ENCODE data around the gene NBPF3. TPM values are rescaled to one million over a fixed set of nuclear protein-coding genes. Genes with fewer than 3 reads are reported as not detected.

The NBPF3 gene
- total RNA-seq, 2 experiments from 2014 or later: 1.0 TPM; not detected in 1

DNA sequence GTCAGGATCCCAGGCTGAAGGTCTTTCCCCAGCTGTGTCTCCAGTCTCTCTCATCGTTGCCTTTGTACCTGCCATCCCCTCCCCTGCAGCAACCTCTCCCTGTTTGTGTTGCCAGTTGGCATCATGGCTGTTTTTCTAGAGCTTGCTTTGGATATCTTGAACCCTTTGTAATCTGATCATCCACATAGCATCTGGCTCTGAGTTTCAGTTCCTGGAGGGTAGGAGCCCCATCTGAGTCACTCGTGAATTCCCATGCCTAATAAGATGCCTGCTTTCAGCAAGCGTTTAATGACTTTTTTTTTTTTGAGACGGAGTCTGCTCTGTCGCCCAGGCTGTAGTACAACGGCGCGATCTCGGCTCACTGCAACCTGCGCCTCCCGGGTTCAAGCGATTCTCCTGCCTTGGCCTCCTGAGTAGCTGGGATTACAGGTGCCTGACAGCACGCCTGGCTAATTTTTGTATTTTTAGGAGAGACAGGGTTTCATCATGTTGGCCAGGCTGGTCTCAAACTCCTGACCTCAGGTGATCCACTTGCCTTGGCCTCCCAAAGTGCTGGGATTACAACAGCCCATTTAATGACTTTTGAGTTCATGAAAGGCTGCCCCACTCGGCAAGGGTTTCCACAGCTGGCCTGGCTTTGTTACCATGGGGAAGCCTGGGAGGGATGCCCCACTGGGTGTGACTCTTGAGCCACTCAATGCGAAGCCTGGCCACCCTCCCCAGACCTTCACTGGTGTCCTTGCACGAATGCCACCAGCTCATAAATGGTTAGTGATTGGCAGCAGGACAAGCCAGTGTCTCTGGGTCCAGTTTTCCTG is 81.2 kb downstream of the NBPF3 start:
- H2AFZ ChIP-seq (ENCODE audit: low read length): no peak overlapping the region
- ChIA-PET POLR2A (no interaction called here), CTCF (ENCODE audit: unreplicated experiment) (no interaction called here)
- H3K4me3 ChIP-seq (ENCODE audit: low read depth, low read length, poor library complexity, severe bottlenecking): no peak overlapping the region
- no peak for DNase-seq (ENCODE audit: low spot score)
- H3K9me3 ChIP-seq (ENCODE audit: low read length): no peaks in the 10 kb centered on the region
- H3K9me2 ChIP-seq (ENCODE audit: insufficient read depth, low read length): no peaks in the 10 kb centered on the region
- 0 out of 2 replicates have a peak overlapping the region, but pooled peaks have one; percentile 15 for H3K4me2 ChIP-seq (ENCODE audit: low read length)
- no peaks in the 10 kb centered on the region for H3K36me3 ChIP-seq (ENCODE audit: insufficient read depth, low read length)
- no peaks in the 10 kb centered on the region for H3K79me2 ChIP-seq (ENCODE audit: insufficient read depth, low read depth, low read length)
- intact Hi-C loops (cut with micrococcal nuclease; ENCODE audit: unreplicated experiment): no loop called here
- H4K20me1 ChIP-seq (ENCODE audit: insufficient read depth, low read length): no peaks in the 10 kb centered on the region
- TF ChIP-seq, protein P1, sequence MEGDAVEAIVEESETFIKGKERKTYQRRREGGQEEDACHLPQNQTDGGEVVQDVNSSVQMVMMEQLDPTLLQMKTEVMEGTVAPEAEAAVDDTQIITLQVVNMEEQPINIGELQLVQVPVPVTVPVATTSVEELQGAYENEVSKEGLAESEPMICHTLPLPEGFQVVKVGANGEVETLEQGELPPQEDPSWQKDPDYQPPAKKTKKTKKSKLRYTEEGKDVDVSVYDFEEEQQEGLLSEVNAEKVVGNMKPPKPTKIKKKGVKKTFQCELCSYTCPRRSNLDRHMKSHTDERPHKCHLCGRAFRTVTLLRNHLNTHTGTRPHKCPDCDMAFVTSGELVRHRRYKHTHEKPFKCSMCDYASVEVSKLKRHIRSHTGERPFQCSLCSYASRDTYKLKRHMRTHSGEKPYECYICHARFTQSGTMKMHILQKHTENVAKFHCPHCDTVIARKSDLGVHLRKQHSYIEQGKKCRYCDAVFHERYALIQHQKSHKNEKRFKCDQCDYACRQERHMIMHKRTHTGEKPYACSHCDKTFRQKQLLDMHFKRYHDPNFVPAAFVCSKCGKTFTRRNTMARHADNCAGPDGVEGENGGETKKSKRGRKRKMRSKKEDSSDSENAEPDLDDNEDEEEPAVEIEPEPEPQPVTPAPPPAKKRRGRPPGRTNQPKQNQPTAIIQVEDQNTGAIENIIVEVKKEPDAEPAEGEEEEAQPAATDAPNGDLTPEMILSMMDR (conservative IDR thresholded peaks at IDR 0.05; ENCODE audit: low read length): no peak
- TF ChIP-seq EZH2phosphoT487 (IDR thresholded peaks at IDR 0.05; ENCODE audit: borderline replicate concordance, low read depth, low read length): no peak
- no TSS peak for BruUV-seq (replicated peaks)
- peaks cover 73% of the 10 kb centered on the region for H3K4me1 ChIP-seq (ENCODE audit: insufficient read depth, low read length, poor library complexity, severe bottlenecking)
- H3K27ac ChIP-seq (ENCODE audit: low read depth, low read length, poor library complexity, severe bottlenecking): no peak overlapping the region

DNA sequence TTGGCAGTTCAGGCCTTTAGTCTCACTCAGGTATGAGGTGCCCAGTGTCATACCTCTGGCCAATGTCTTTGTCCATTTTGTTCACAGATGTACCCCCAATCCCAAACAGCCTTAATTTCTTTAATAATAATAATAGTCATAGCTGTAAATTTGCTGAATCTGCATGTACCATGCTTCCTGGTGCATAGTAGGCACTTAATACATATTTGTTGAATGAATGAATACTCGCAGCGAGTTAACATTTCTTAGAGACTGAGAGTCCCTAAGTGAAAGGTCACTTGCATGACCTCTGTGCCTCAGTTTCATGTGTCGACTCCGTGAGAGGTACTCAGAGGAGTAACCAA is 81.8 kb downstream of the NBPF3 start:
- H3K27ac ChIP-seq (ENCODE audit: low read depth, low read length, poor library complexity, severe bottlenecking): no peak overlapping the region
- H3K4me3 ChIP-seq (ENCODE audit: low read depth, low read length, poor library complexity, severe bottlenecking): no peak overlapping the region
- no TSS peak for BruUV-seq (replicated peaks)
- intact Hi-C loops (cut with micrococcal nuclease; ENCODE audit: unreplicated experiment): no loop called here
- H4K20me1 ChIP-seq (ENCODE audit: insufficient read depth, low read length): no peaks in the 10 kb centered on the region
- H3K9me2 ChIP-seq (ENCODE audit: insufficient read depth, low read length): no peaks in the 10 kb centered on the region
- POLR2A ChIA-PET: interaction anchor here (0.6 kb wide), 1 partner anchor 263 kb away, joined by 3 read pairs; no protein-coding TSS in a partner anchor
- no peaks in the 10 kb centered on the region for H3K79me2 ChIP-seq (ENCODE audit: insufficient read depth, low read depth, low read length)
- no peak overlapping the region for H3K4me2 ChIP-seq (ENCODE audit: low read length)
- H3K9me3 ChIP-seq (ENCODE audit: low read length): no peaks in the 10 kb centered on the region
- no peak for DNase-seq (ENCODE audit: low spot score)
- no peak overlapping the region for H2AFZ ChIP-seq (ENCODE audit: low read length)
- no peaks in the 10 kb centered on the region for H3K36me3 ChIP-seq (ENCODE audit: insufficient read depth, low read length)
- peaks cover 67% of the 10 kb centered on the region for H3K4me1 ChIP-seq (ENCODE audit: insufficient read depth, low read length, poor library complexity, severe bottlenecking)
- CTCF ChIA-PET (ENCODE audit: unreplicated experiment): no interaction called here
- TF ChIP-seq EZH2phosphoT487 (IDR thresholded peaks at IDR 0.05; ENCODE audit: borderline replicate concordance, low read depth, low read length): no peak
- TF ChIP-seq, protein P1 (conservative IDR thresholded peaks at IDR 0.05; ENCODE audit: low read length): no peak

DNA sequence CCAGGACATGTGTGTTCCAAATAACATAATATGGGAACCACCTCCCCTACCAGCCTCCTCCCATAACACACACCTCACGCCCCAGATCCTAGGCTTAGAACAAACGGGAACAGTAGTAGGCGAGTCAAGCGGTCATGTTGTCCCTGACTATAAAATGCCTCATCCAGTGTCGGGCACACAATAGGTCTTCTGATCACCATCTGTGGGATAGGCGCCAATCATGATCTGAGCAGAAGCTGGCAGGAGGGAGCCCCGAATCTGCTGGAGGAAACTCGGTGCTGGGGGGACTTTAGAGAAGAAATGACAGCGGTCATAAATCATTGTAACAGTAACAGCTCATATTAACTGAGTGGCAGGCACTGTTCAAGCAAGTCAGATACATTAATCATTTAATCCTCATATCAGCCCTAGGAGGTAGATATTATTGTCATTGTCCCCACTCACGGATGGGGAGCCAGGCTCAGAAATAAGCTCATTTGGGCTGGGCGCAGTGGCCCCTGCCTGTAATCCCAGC is 82.6 kb downstream of the NBPF3 start:
- Histone ChIP-seq H3K4me1 (ENCODE audit: insufficient read depth, low read length, poor library complexity, severe bottlenecking) (peaks cover 58% of the 10 kb centered on the region), H3K9me3 (ENCODE audit: low read length) (no peaks in the 10 kb centered on the region), H2AFZ (ENCODE audit: low read length) (no peak overlapping the region), H4K20me1 (ENCODE audit: insufficient read depth, low read length) (no peaks in the 10 kb centered on the region), H3K27ac (ENCODE audit: low read depth, low read length, poor library complexity, severe bottlenecking) (no peak overlapping the region), H3K4me3 (ENCODE audit: low read depth, low read length, poor library complexity, severe bottlenecking) (no peak overlapping the region), H3K9me2 (ENCODE audit: insufficient read depth, low read length) (no peaks in the 10 kb centered on the region), H3K36me3 (ENCODE audit: insufficient read depth, low read length) (no peaks in the 10 kb centered on the region), H3K4me2 (ENCODE audit: low read length) (no peak overlapping the region), H3K79me2 (ENCODE audit: insufficient read depth, low read depth, low read length) (no peaks in the 10 kb centered on the region)
- TF ChIP-seq EZH2phosphoT487 (IDR thresholded peaks at IDR 0.05; ENCODE audit: borderline replicate concordance, low read depth, low read length): no peak
- TF ChIP-seq, protein P1 (conservative IDR thresholded peaks at IDR 0.05; ENCODE audit: low read length): no peak
- no peak for DNase-seq (ENCODE audit: low spot score)
- POLR2A ChIA-PET: interaction anchor here (0.6 kb wide), 1 partner anchor 262 kb away, joined by 3 read pairs; no protein-coding TSS in a partner anchor
- no TSS peak for BruUV-seq (replicated peaks)
- CTCF ChIA-PET (ENCODE audit: unreplicated experiment): interaction anchor here (0.5 kb wide), 1 partner anchor 207 kb away, joined by 5 read pairs; no protein-coding TSS in a partner anchor
- intact Hi-C loops (cut with micrococcal nuclease; ENCODE audit: unreplicated experiment): no loop called here

Measured in OCI-LY7 (cell line).